Caco-2 (cell line): ENCODE measurements around the gene GAPDHS. TPM values are rescaled to one million over a fixed set of nuclear protein-coding genes. Genes with fewer than 3 reads are reported as not detected.

Experiments used
- BruUV-seq: library from RNA; stranded (reverse); fragments of 400-500 nt; replicated peaks from 2 replicates; lab custom pipeline; 2021; lab: Mats Ljungman, UMichigan
- CTCF ChIA-PET: fragments of 300-600 bp; sonication (Branson Sonifier 250); formaldehyde crosslinking; loops from one replicate; lab custom pipeline; 2022; ENCODE audit warnings: antibody characterized with exemption; lab: Charles Lee
- POLR2A ChIA-PET: fragments of 300-600 bp; sonication (Branson Sonifier 250); formaldehyde crosslinking; loops from one replicate; lab custom pipeline; 2022; ENCODE audit warnings: antibody characterized with exemption; lab: Charles Lee
- DNase-seq, 2 experiments: peaks; one replicate each; pipeline versions ENCODE4 v3.0.0 to v3.0.0-alpha.2; 2020 to 2022
- H3K27me3 ChIP-seq: replicated peaks from 2 replicates; pipeline ENCODE4 v1.6.0; 2011; ENCODE audit warnings: low read length; ENCODE audit not compliant: control insufficient read depth, insufficient read depth
- H3K36me3 ChIP-seq: 2 replicates; pipeline ENCODE4 v1.5.1; 2011; ENCODE audit warnings: low read length; ENCODE audit not compliant: control insufficient read depth, insufficient read depth
- H3K4me1 ChIP-seq: fragments of 250-450 bp; sonication (Bioruptor Pico); 2 replicates; pipeline ENCODE4 v1.5.1; 2020; ENCODE audit warnings: mild to moderate bottlenecking
- H3K4me3 ChIP-seq: 2 replicates; pipeline ENCODE4 v1.5.1; 2011; ENCODE audit warnings: low read depth, mild to moderate bottlenecking, control low read depth, low read length
- H3K9me3 ChIP-seq: fragments of 250-450 bp; sonication (Bioruptor Pico); 2 replicates; pipeline ENCODE4 v1.5.1; 2020; ENCODE audit warnings: mild to moderate bottlenecking, moderate library complexity
- H3K27ac Mint-ChIP-seq: one replicate; pipeline ENCODE4 v1.8.0; 2022; ENCODE audit warnings: mixed read lengths; ENCODE audit not compliant: unreplicated experiment
- H3K27me3 Mint-ChIP-seq: one replicate; pipeline ENCODE4 v1.8.0; 2022; ENCODE audit warnings: mixed read lengths; ENCODE audit not compliant: insufficient read depth, unreplicated experiment
- H3K36me3 Mint-ChIP-seq: one replicate; pipeline ENCODE4 v1.8.0; 2022; ENCODE audit warnings: mild to moderate bottlenecking, mixed read lengths; ENCODE audit not compliant: insufficient read depth, unreplicated experiment
- H3K4me1 Mint-ChIP-seq: one replicate; pipeline ENCODE4 v1.8.0; 2022; ENCODE audit warnings: low read depth, mixed read lengths; ENCODE audit not compliant: unreplicated experiment
- H3K4me3 Mint-ChIP-seq: one replicate; pipeline ENCODE4 v1.8.0; 2022; ENCODE audit warnings: mild to moderate bottlenecking, moderate library complexity, mixed read lengths; ENCODE audit not compliant: unreplicated experiment
- H3K9me3 Mint-ChIP-seq: one replicate; pipeline ENCODE4 v1.8.0; 2022; ENCODE audit warnings: mixed read lengths; ENCODE audit not compliant: unreplicated experiment
- intact Hi-C: fragments of 100-400 bp; cut with micrococcal nuclease; formaldehyde crosslinking; loops from one replicate; pipeline ENCODE4 v1.10.0; 2022; ENCODE audit not compliant: unreplicated experiment
- total RNA-seq: library from RNA; stranded (reverse); gene quantifications from 2 replicates; pipeline ENCODE4 v1.2.3, GENCODE V29; 2022
- TF ChIP-seq, protein P1 (sequence below), 2 experiments: fragments of 200-600 bp in 1 of 2; IDR thresholded peaks; 1 replicate in 1 of 2; 2 replicates in 1 of 2; pipeline versions ENCODE4 v1.5.1 to v1.8.0; 2011 to 2022; ENCODE audit warnings: antibody characterized with exemption in 1 of 2, control low read depth in 1 of 2, inconsistent platforms in 1 of 2, low read depth in 1 of 2, low read length in 1 of 2, mild to moderate bottlenecking in 1 of 2, moderate library complexity in 1 of 2; ENCODE audit not compliant: insufficient read depth in 1 of 2, severe bottlenecking in 1 of 2, unreplicated experiment in 1 of 2

GAPDHS gene
- total RNA-seq, 1 experiment from 2014 or later = not detected

DNA sequence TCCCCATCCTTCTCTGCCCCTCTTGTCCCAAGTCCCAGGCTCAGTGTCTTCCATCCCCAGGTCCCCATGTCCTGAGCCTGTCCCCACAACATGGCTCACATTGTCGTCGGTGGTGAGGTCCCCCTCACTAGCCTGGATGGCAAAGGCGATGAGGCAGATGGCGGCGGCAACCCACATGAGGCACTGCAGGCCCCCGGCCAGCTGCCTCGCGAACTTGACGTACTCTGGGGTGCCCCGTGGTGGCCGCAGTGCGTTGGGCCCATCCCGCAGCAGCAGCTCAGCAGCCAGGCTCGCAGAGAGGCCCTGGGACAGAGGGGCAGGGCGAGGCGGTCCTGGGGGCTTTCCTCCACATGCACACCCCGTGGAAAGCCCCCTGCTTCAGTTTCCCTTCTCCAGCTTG lies 29.1 kb downstream of the GAPDHS start:
- Histone ChIP-seq H3K27me3 (no peaks in the 10 kb centered on the region), H3K9me3 (0 out of 2 replicates have a peak, but pooled peaks cover 3% of the 10 kb centered on the region), H3K4me3 (no peak overlapping the region), H3K36me3 (no peaks in the 10 kb centered on the region), H3K4me1 (0 out of 2 replicates have a peak, but pooled peaks cover 5% of the 10 kb centered on the region)
- DNase-seq = no peak
- Mint-ChIP-seq H3K4me3 (no peak overlapping the region), H3K4me1 (no peaks in the 10 kb centered on the region), H3K27ac (no peak overlapping the region), H3K9me3 (no peaks in the 10 kb centered on the region), H3K27me3 (peaks cover 25% of the 10 kb centered on the region), H3K36me3 (peaks cover 5% of the 10 kb centered on the region)
- no TSS peak for BruUV-seq
- ChIA-PET POLR2A (no interaction called here), CTCF (no interaction called here)
- intact Hi-C loops = no loop called here
- TF ChIP-seq, protein P1, sequence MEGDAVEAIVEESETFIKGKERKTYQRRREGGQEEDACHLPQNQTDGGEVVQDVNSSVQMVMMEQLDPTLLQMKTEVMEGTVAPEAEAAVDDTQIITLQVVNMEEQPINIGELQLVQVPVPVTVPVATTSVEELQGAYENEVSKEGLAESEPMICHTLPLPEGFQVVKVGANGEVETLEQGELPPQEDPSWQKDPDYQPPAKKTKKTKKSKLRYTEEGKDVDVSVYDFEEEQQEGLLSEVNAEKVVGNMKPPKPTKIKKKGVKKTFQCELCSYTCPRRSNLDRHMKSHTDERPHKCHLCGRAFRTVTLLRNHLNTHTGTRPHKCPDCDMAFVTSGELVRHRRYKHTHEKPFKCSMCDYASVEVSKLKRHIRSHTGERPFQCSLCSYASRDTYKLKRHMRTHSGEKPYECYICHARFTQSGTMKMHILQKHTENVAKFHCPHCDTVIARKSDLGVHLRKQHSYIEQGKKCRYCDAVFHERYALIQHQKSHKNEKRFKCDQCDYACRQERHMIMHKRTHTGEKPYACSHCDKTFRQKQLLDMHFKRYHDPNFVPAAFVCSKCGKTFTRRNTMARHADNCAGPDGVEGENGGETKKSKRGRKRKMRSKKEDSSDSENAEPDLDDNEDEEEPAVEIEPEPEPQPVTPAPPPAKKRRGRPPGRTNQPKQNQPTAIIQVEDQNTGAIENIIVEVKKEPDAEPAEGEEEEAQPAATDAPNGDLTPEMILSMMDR (IDR thresholded peaks at IDR 0.05; ENCODE audit: insufficient read depth in 1 of 2, low read depth in 1 of 2, low read length in 1 of 2, severe bottlenecking in 1 of 2, unreplicated experiment in 1 of 2) = no peak

DNA sequence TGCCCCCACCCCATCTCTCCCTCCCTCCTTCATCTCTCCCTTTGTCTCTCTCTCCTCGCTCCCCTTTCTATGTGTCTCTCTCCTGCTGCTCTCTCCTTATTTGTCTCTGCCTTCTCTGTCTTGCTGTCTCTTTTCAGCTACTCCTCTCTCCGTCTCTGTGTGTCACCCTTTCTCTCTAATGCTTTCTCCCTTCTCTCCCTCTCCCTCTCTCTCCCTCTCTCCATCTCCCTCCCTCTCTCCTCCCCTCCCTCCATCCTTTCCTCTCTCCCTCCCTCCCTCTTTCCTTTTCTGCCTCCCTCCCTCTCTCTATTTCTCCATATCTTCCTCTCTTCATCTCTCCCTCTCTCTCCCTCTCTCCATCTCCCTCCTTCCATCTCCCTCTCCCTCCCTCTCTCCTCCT lies 29.5 kb downstream of the GAPDHS start:
- intact Hi-C loops = no loop called here
- TF ChIP-seq, protein P1 (IDR thresholded peaks at IDR 0.05; ENCODE audit: insufficient read depth in 1 of 2, low read depth in 1 of 2, low read length in 1 of 2, severe bottlenecking in 1 of 2, unreplicated experiment in 1 of 2) = no peak
- no peaks in the 10 kb centered on the region for H3K36me3 ChIP-seq
- no peak overlapping the region for H3K27ac Mint-ChIP-seq
- no peaks in the 10 kb centered on the region for H3K4me1 Mint-ChIP-seq
- no peaks in the 10 kb centered on the region for H3K9me3 Mint-ChIP-seq
- no peak overlapping the region for H3K4me3 ChIP-seq
- peaks cover 24% of the 10 kb centered on the region for H3K27me3 Mint-ChIP-seq
- no peak overlapping the region for H3K4me3 Mint-ChIP-seq
- BruUV-seq = no TSS peak
- H3K36me3 Mint-ChIP-seq = peaks cover 5% of the 10 kb centered on the region
- H3K9me3 ChIP-seq = 0 out of 2 replicates have a peak, but pooled peaks cover 3% of the 10 kb centered on the region
- ChIA-PET POLR2A (no interaction called here), CTCF (no interaction called here)
- H3K4me1 ChIP-seq = 0 out of 2 replicates have a peak, but pooled peaks cover 5% of the 10 kb centered on the region
- DNase-seq = no peak
- H3K27me3 ChIP-seq = no peaks in the 10 kb centered on the region

DNA sequence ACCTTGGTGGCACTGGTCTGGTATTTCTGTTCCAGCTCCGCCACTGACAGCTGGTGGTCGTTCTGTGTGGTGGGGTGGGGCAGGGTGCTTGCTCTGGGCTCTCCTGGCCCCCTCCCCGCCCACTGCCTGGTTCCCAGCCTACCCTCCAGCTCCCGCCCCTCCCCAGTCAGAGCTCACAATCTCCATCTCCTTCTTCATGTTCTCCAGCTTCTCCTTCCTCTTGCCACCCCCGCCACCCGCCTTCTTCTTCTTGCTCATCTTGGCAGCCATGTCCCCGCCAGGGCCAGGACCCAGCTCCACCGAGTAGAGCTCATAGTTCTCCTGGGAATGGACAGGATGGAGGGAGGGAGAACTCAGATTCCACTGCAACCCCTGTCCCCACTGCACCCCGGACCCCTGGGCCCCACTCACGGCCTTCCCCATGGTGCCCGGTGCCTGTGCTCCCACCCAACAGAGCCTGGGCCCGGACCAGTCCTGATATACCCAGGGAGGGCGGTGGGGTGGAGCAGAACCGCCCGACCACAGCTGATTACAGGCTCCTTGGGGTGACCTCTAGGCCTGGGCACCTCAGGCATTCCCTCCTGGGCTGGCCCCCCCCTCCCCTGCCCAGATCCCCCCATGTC lies 30.1 kb downstream of the GAPDHS start, which contains the start of gene ATP4A:
TSS of gene ATP4A (minus strand) at position 452 of the 623 bp plus-strand sequence. CDS start at position 423, 29 bp downstream.
- no peaks in the 10 kb centered on the region for H3K4me1 Mint-ChIP-seq
- no TSS peak for BruUV-seq

More for the DNA sequence above, 30.1 kb downstream of the GAPDHS start, which contains the start of gene ATP4A:
- Mint-ChIP-seq H3K27me3 (peaks cover 24% of the 10 kb centered on the region), H3K27ac (no peak within 1 kb of the TSS), H3K4me3 (no peak within 1 kb of the TSS), H3K9me3 (no peaks in the 10 kb centered on the region), H3K36me3 (peaks cover 5% of the 10 kb centered on the region)
- Histone ChIP-seq H3K36me3 (no peaks in the 10 kb centered on the region), H3K4me3 (no peak within 1 kb of the TSS), H3K27me3 (no peaks in the 10 kb centered on the region), H3K4me1 (no peaks in the 10 kb centered on the region), H3K9me3 (no peaks in the 10 kb centered on the region)
- DNase-seq = no peak
- ChIA-PET POLR2A (no interaction called here), CTCF (interaction anchor here (0.6 kb wide), 1 partner anchor 29 kb away, joined by 11 read pairs; no protein-coding TSS in a partner anchor)
- intact Hi-C loops = no loop called here
- TF ChIP-seq, protein P1 (IDR thresholded peaks at IDR 0.05; ENCODE audit: insufficient read depth in 1 of 2, low read depth in 1 of 2, low read length in 1 of 2, severe bottlenecking in 1 of 2, unreplicated experiment in 1 of 2) = no peak
